B cell (primary cell): ENCODE data around the gene CD63. TPM values are rescaled to one million over a fixed set of nuclear protein-coding genes. Genes with fewer than 3 reads are reported as not detected.

Experiments
- ATAC-seq: fragments of 200-7000 bp; cut with Tn5 transposase; one replicate; pipeline ENCODE4 v1.10.0; 2021; ENCODE audit warnings: low read depth, mild to moderate bottlenecking, moderate number of reproducible peaks, moderate library complexity
- CTCF ChIA-PET: fragments of 350-600 bp; sonication (Branson Sonifier 250); formaldehyde crosslinking; loops from one replicate; lab custom pipeline; 2021; ENCODE audit warnings: antibody characterized with exemption, inconsistent platforms; lab: Charles Lee
- POLR2A ChIA-PET: fragments of 350-600 bp; sonication (Branson Sonifier 250); formaldehyde crosslinking; loops from one replicate; lab custom pipeline; 2021; ENCODE audit warnings: antibody characterized with exemption; lab: Charles Lee
- DNase-seq: peaks from one replicate; pipeline ENCODE4 v3.0.0; 2013
- H2AFZ ChIP-seq: 2 replicates; pipeline ENCODE4 v1.6.1; 2012; ENCODE audit warnings: mild to moderate bottlenecking, low read depth, low read length; ENCODE audit not compliant: insufficient read depth, poor library complexity, severe bottlenecking
- H3K27ac ChIP-seq, 2 donors: 1 replicate in 1 of 2; 2 replicates in 1 of 2; pipeline ENCODE4 v1.5.1; 2012 to 2013; ENCODE audit warnings: low read length in 2 of 2, mild to moderate bottlenecking in 2 of 2, moderate library complexity in 1 of 2
- H3K27me3 ChIP-seq, 4 experiments: fragments of 200-600 bp in 1 of 4; sonication (generic) in 1 of 4; replicated peaks in 1 of 4; 1 replicate in 2 of 4; 2 replicates in 2 of 4; pipeline versions ENCODE4 v1.6.1 to v1.7.0; 2013 to 2016; ENCODE audit warnings: low read length in 3 of 4, mild to moderate bottlenecking in 2 of 4, mixed read lengths in 1 of 4, moderate library complexity in 1 of 4; ENCODE audit not compliant: insufficient read depth in 4 of 4, control insufficient read depth in 3 of 4; ENCODE audit errors: control extremely low read depth in 1 of 4
- H3K36me3 ChIP-seq, 2 experiments: replicated peaks in 1 of 2; 1 replicate in 1 of 2; 2 replicates in 1 of 2; pipeline versions ENCODE4 v1.6.1 to v1.7.1; 2013; ENCODE audit warnings: low read length in 1 of 2; ENCODE audit not compliant: insufficient read depth in 2 of 2, control insufficient read depth in 1 of 2; ENCODE audit errors: control extremely low read depth in 1 of 2, extremely low read depth in 1 of 2
- H3K4me1 ChIP-seq, 2 donors: fragments of 200-600 bp in 1 of 2; sonication (generic) in 1 of 2; 1 replicate in 1 of 2; 2 replicates in 1 of 2; pipeline versions ENCODE4 v1.5.1 to v1.6.1; 2013 to 2017; ENCODE audit warnings: low read length in 2 of 2; ENCODE audit not compliant: control insufficient read depth in 2 of 2, insufficient read depth in 2 of 2
- H3K4me2 ChIP-seq: replicated peaks from 2 replicates; pipeline ENCODE3; 2012; ENCODE audit warnings: mild to moderate bottlenecking, low read depth, low read length; ENCODE audit not compliant: poor library complexity, severe bottlenecking
- H3K4me3 ChIP-seq, 5 experiments: fragments of 200-600 bp in 1 of 5; sonication (generic) in 1 of 5; 1 replicate in 3 of 5; 2 replicates in 2 of 5; pipeline versions ENCODE4 v1.5.1 to v1.7.0; 2011 to 2016; ENCODE audit warnings: low read length in 4 of 5, mild to moderate bottlenecking in 4 of 5, low read depth in 2 of 5, control low read depth in 1 of 5, moderate library complexity in 1 of 5; ENCODE audit not compliant: insufficient read depth in 1 of 5; ENCODE audit errors: control extremely low read depth in 1 of 5, extremely low read depth in 1 of 5
- H3K79me2 ChIP-seq: fragments of 200-600 bp; sonication (generic); one replicate; pipeline ENCODE4 v1.6.0; 2016; ENCODE audit warnings: low read length; ENCODE audit not compliant: control insufficient read depth, insufficient read depth
- H3K9ac ChIP-seq: fragments of 200-600 bp; sonication (generic); 2 replicates; pipeline ENCODE4 v1.6.1; 2017; ENCODE audit warnings: mild to moderate bottlenecking, low read length, moderate library complexity
- H3K9me3 ChIP-seq, 3 donors: one replicate each; pipeline versions ENCODE4 v1.6.1 to v1.7.1; 2013; ENCODE audit warnings: low read length in 2 of 3; ENCODE audit not compliant: control insufficient read depth in 2 of 3, insufficient read depth in 1 of 3; ENCODE audit errors: control extremely low read depth in 1 of 3
- H4K20me1 ChIP-seq: 2 replicates; pipeline ENCODE4 v1.6.0; 2012; ENCODE audit warnings: mild to moderate bottlenecking, low read length; ENCODE audit not compliant: insufficient read depth, control insufficient read depth, poor library complexity, severe bottlenecking
- H3K27ac Mint-ChIP-seq: one replicate; pipeline ENCODE4 v1.8.0; 2021; ENCODE audit warnings: mixed read lengths
- H3K27me3 Mint-ChIP-seq: one replicate; pipeline ENCODE4 v1.8.0; 2021; ENCODE audit warnings: mixed read lengths
- H3K4me1 Mint-ChIP-seq: one replicate; pipeline ENCODE4 v1.8.0; 2021; ENCODE audit warnings: mixed read lengths
- H3K4me3 Mint-ChIP-seq: one replicate; pipeline ENCODE4 v1.8.0; 2021; ENCODE audit warnings: mixed read lengths
- H3K9me3 Mint-ChIP-seq: one replicate; pipeline ENCODE4 v1.8.0; 2022; ENCODE audit warnings: mixed read lengths; ENCODE audit not compliant: insufficient read depth
- EZH2 ChIP-seq: IDR thresholded peaks from 2 replicates; pipeline ENCODE4 v1.6.1; 2012; ENCODE audit warnings: borderline replicate concordance, low read depth, mild to moderate bottlenecking, moderate library complexity, low read length; ENCODE audit not compliant: insufficient read depth, poor library complexity, severe bottlenecking
- WGBS: methylation state at CpG from one replicate; pipeline ENCODE4 v1.1.5; 2013; ENCODE audit warnings: missing lambda C conversion rate; ENCODE audit not compliant: insufficient coverage; 5-methylcytosine and 5-hydroxymethylcytosine counted together
- intact Hi-C: fragments of 100-400 bp; cut with micrococcal nuclease; formaldehyde crosslinking; loops from one replicate; pipeline ENCODE4 v1.10.0; 2022
- polyA plus RNA-seq: library from polyadenylated mRNA; depleted of rRNA; stranded (reverse); fragments of >200 nt; gene quantifications from 2 replicates; pipeline ENCODE4 v1.2.3, GENCODE V29; 2012
- total RNA-seq, 2 donors: library from RNA; stranded (reverse); fragments of 120-200 nt in 1 of 2; gene quantifications; 1 replicate in 1 of 2; 2 replicates in 1 of 2; pipeline versions ENCODE4 v1.2.3 to v1.2.4, GENCODE V29; 2013 to 2022
- TF ChIP-seq, protein P1 (sequence below): fragments of 200-600 bp; IDR thresholded peaks from one replicate; pipeline ENCODE4 v1.8.0; 2022; ENCODE audit warnings: antibody characterized with exemption, mild to moderate bottlenecking

CD63 gene
- total and polyA plus RNA-seq, 2 donors (not counting 1 experiment from before 2014, with no cell fraction given), result 43.0 to 104 TPM

DNA sequence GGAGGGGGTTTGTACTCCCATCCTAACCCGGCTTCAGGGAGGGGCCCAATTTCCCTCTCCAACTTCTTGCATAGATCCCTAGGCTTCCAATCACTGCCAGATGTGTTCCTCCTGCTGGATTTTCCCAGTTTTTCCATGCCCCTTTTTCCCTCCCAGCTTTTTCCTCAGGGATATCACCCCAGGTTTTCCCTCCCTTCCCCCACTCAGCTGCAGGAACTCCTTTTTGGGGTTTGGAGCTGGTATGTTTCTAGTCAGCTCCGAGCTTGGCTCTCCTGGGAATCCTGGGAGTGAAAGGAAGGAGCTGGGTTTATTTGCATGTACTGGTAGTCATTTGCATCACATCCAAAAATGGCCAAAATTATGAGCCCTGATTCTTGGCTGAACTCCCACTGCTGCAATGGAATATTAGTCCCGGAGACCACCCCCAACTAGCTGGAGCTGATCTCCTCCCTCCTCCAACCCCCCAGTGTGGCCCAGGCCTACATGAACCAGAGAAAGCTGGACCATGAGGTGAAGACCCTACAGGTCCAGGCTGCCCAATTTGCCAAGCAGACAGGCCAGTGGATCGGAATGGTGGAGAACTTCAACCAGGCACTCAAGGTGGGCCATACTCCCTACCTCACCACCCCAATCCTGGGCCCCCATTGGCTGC is 10.1 kb downstream of the CD63 start:
- ChIA-PET CTCF (interaction anchor here (1.7 to 11.0 kb wide), 4 partner anchors 10 to 72 kb away, joined by 7 to 147 read pairs (median 16); partner anchors contain the start of gene CD63), POLR2A (no interaction called here)
- H3K4me3 ChIP-seq, result no peak overlapping the region
- WGBS, result 86% methylated on average over 4 of the region's 4 CpGs
- Mint-ChIP-seq H3K4me1 (peaks cover 42% of the 10 kb centered on the region), H3K4me3 (no peak overlapping the region), H3K27me3 (no peaks in the 10 kb centered on the region), H3K27ac (no peak overlapping the region), H3K9me3 (no peaks in the 10 kb centered on the region)
- no peak for ATAC-seq
- no peaks in the 10 kb centered on the region for H3K9me3 ChIP-seq
- TF ChIP-seq, protein P1, sequence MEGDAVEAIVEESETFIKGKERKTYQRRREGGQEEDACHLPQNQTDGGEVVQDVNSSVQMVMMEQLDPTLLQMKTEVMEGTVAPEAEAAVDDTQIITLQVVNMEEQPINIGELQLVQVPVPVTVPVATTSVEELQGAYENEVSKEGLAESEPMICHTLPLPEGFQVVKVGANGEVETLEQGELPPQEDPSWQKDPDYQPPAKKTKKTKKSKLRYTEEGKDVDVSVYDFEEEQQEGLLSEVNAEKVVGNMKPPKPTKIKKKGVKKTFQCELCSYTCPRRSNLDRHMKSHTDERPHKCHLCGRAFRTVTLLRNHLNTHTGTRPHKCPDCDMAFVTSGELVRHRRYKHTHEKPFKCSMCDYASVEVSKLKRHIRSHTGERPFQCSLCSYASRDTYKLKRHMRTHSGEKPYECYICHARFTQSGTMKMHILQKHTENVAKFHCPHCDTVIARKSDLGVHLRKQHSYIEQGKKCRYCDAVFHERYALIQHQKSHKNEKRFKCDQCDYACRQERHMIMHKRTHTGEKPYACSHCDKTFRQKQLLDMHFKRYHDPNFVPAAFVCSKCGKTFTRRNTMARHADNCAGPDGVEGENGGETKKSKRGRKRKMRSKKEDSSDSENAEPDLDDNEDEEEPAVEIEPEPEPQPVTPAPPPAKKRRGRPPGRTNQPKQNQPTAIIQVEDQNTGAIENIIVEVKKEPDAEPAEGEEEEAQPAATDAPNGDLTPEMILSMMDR, result no peak
- TF ChIP-seq EZH2, result no peak
- no peak for DNase-seq
- peaks cover 25% of the 10 kb centered on the region for H3K79me2 ChIP-seq
- H3K36me3 ChIP-seq, result peaks cover 0 to 21% of the 10 kb centered on the region in 2 experiments
- H4K20me1 ChIP-seq, result peaks cover 23% of the 10 kb centered on the region
- H3K27me3 ChIP-seq, result no peaks in the 10 kb centered on the region
- no peak overlapping the region for H3K4me2 ChIP-seq
- no peak overlapping the region for H2AFZ ChIP-seq
- H3K27ac ChIP-seq, result no peak overlapping the region
- intact Hi-C loops, result no loop called here
- peaks cover 16 to 35% of the 10 kb centered on the region in 2 donors for H3K4me1 ChIP-seq
- no peak overlapping the region for H3K9ac ChIP-seq

DNA sequence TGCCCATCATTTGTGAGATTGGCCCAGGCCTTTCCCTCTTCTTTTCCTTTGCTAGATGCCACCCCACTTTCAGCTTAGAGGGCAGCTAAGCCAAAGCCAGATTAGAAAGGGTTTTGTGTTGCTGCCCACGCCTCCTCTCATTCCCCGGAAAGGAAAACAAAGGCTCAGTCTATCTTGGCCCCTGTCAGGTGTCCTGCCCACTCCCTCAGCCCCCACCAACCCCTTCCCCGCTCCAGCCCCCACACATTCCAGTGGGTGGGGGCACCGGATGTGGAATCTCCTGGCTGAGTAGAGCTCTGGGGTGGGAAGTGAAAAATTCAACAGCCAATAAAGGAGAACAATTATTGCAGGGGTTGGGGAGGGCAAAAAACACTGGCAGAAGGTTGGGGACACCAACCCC is 10.8 kb downstream of the CD63 start:
- no CpG with 5 or more reads among the region's 4 CpGs for WGBS

More for the DNA sequence above, 10.8 kb downstream of the CD63 start:
- Histone ChIP-seq H3K4me2 (no peak overlapping the region), H4K20me1 (peaks cover 23% of the 10 kb centered on the region), H3K27ac (no peak overlapping the region), H3K79me2 (peaks cover 25% of the 10 kb centered on the region), H3K9me3 (no peaks in the 10 kb centered on the region), H2AFZ (no peak overlapping the region), H3K9ac (no peak overlapping the region), H3K4me1 (peaks cover 16 to 31% of the 10 kb centered on the region in 2 donors), H3K27me3 (no peaks in the 10 kb centered on the region), H3K4me3 (no peak overlapping the region), H3K36me3 (peaks cover 0 to 18% of the 10 kb centered on the region in 2 experiments)
- no peak for DNase-seq
- no peaks in the 10 kb centered on the region for H3K27me3 Mint-ChIP-seq
- TF ChIP-seq EZH2, result no peak
- TF ChIP-seq, protein P1, result no peak
- no peaks in the 10 kb centered on the region for H3K9me3 Mint-ChIP-seq
- H3K27ac Mint-ChIP-seq, result peak overlapping the region; percentile 20
- ChIA-PET POLR2A (no interaction called here), CTCF (interaction anchor here (0.6 to 11.0 kb wide), 5 partner anchors 10 to 407 kb away, joined by 3 to 147 read pairs (median 9); partner anchors contain the start of gene CD63)
- ATAC-seq, result no peak
- peak overlapping the region; percentile 98 for H3K4me3 Mint-ChIP-seq
- intact Hi-C loops, result no loop called here
- H3K4me1 Mint-ChIP-seq, result peaks cover 38% of the 10 kb centered on the region
